Loucy (cell line): ENCODE data around the gene TRIM31.

Experiments used
- H2AFZ ChIP-seq: fragments of 200-600 bp; sonication (generic); 2 replicates; pipeline ENCODE4 v1.6.0; 2016; ENCODE audit warnings: antibody characterized with exemption, mild to moderate bottlenecking, low read length, moderate library complexity
- H3F3A ChIP-seq: fragments of 200-600 bp; 2 replicates; pipeline ENCODE4 v1.6.0; 2016; ENCODE audit warnings: antibody characterized with exemption, low read depth, mild to moderate bottlenecking
- H3K27me3 ChIP-seq: fragments of 200-600 bp; sonication (generic); 2 replicates; pipeline ENCODE4 v1.6.1; 2014; ENCODE audit warnings: low read length, mild to moderate bottlenecking; ENCODE audit not compliant: insufficient read depth, poor library complexity, severe bottlenecking
- H3K36me3 ChIP-seq: fragments of 200-600 bp; sonication (generic); 2 replicates; pipeline ENCODE4 v1.6.1; 2016; ENCODE audit warnings: low read length; ENCODE audit not compliant: insufficient read depth
- H3K4me1 ChIP-seq: fragments of 200-600 bp; sonication (generic); 2 replicates; pipeline ENCODE4 v1.5.1; 2014; ENCODE audit warnings: low read length, mild to moderate bottlenecking; ENCODE audit not compliant: insufficient read depth, poor library complexity, severe bottlenecking
- H3K4me2 ChIP-seq: fragments of 200-600 bp; sonication (generic); 2 replicates; pipeline ENCODE4 v1.6.0; 2014; ENCODE audit warnings: antibody characterized with exemption, low read length, low read depth, mild to moderate bottlenecking; ENCODE audit not compliant: poor library complexity, severe bottlenecking
- H3K4me3 ChIP-seq: fragments of 200-600 bp; sonication (generic); 2 replicates; pipeline ENCODE4 v1.5.1; 2014; ENCODE audit warnings: low read length, mild to moderate bottlenecking, mixed read lengths; ENCODE audit not compliant: poor library complexity, severe bottlenecking
- H3K79me2 ChIP-seq: fragments of 200-600 bp; sonication (generic); 2 replicates; pipeline ENCODE4 v1.6.1; 2014; ENCODE audit warnings: low read length; ENCODE audit not compliant: insufficient read depth
- H3K9ac ChIP-seq: fragments of 200-600 bp; sonication (generic); 2 replicates; pipeline ENCODE4 v1.6.0; 2014; ENCODE audit warnings: mild to moderate bottlenecking, low read depth, low read length, moderate library complexity; ENCODE audit not compliant: poor library complexity, severe bottlenecking
- H3K9me2 ChIP-seq: fragments of 200-600 bp; sonication (generic); replicated peaks from 2 replicates; pipeline ENCODE4 v1.6.1; 2016; ENCODE audit warnings: low read depth, low read length, mixed read lengths
- H3K9me3 ChIP-seq: fragments of 200-600 bp; sonication (generic); 2 replicates; pipeline ENCODE4 v1.6.1; 2014; ENCODE audit warnings: mild to moderate bottlenecking, antibody characterized with exemption, low read length, low read depth; ENCODE audit not compliant: insufficient read depth
- H4K20me1 ChIP-seq: fragments of 200-600 bp; sonication (generic); 2 replicates; pipeline ENCODE4 v1.6.0; 2014; ENCODE audit warnings: antibody characterized with exemption, low read length, mild to moderate bottlenecking; ENCODE audit not compliant: insufficient read depth, poor library complexity, severe bottlenecking
- CTCF ChIP-seq: fragments of 200-600 bp; sonication (generic); conservative IDR thresholded peaks from 2 replicates; pipeline ENCODE4 v1.5.1; 2014; ENCODE audit warnings: mild to moderate bottlenecking, antibody characterized with exemption, low read length
- EZH2phosphoT487 ChIP-seq: fragments of 200-600 bp; IDR thresholded peaks from 2 replicates; pipeline ENCODE4 v1.6.1; 2018; ENCODE audit warnings: antibody characterized with exemption, mild to moderate bottlenecking, moderate library complexity, borderline replicate concordance

Gene TRIM31

GRCh38 chr6:30129265-30130178, 16.6 kb upstream of the TRIM31 start:
- Histone ChIP-seq H2AFZ (no peak overlapping the region), H3K4me1 (peaks cover 8% of the 10 kb centered on the region), H3K79me2 (no peaks in the 10 kb centered on the region), H3K9ac (no peak overlapping the region), H3K9me3 (no peaks in the 10 kb centered on the region), H4K20me1 (no peaks in the 10 kb centered on the region), H3K4me2 (no peak overlapping the region), H3K4me3 (no peak overlapping the region), H3K36me3 (no peaks in the 10 kb centered on the region), H3F3A (no peaks in the 10 kb centered on the region), H3K9me2 (no peaks in the 10 kb centered on the region), H3K27me3 (no peaks in the 10 kb centered on the region)
- TF ChIP-seq CTCF: no peak

- no peaks in the 10 kb centered on the region for H3K27me3 ChIP-seq
- H3K4me2 ChIP-seq: no peak overlapping the region
Observed at GRCh38 chr6:30127238-30128093, 14.6 kb upstream of the TRIM31 start.

GRCh38 chr6:30122515-30122914, 9.6 kb upstream of the TRIM31 start:
- Histone ChIP-seq H3K4me1 (no peaks in the 10 kb centered on the region), H3K79me2 (no peaks in the 10 kb centered on the region), H3K27me3 (no peaks in the 10 kb centered on the region), H3K4me3 (no peak overlapping the region), H3K9me3 (no peaks in the 10 kb centered on the region), H3K9ac (no peak overlapping the region), H3K4me2 (no peak overlapping the region), H3K9me2 (no peaks in the 10 kb centered on the region), H4K20me1 (no peaks in the 10 kb centered on the region), H3F3A (no peaks in the 10 kb centered on the region), H3K36me3 (no peaks in the 10 kb centered on the region), H2AFZ (no peak overlapping the region)
- TF ChIP-seq EZH2phosphoT487 (no peak), CTCF (no peak)

More at GRCh38 chr6:30127238-30128093, 14.6 kb upstream of the TRIM31 start:
- Histone ChIP-seq H3K79me2 (no peaks in the 10 kb centered on the region), H3K9ac (no peak overlapping the region), H3K4me3 (no peak overlapping the region), H4K20me1 (no peaks in the 10 kb centered on the region), H3K9me2 (no peaks in the 10 kb centered on the region), H3K36me3 (no peaks in the 10 kb centered on the region), H3K9me3 (no peaks in the 10 kb centered on the region), H3K4me1 (peaks cover 8% of the 10 kb centered on the region), H3F3A (no peaks in the 10 kb centered on the region), H2AFZ (no peak overlapping the region)
- TF ChIP-seq EZH2phosphoT487 (no peak), CTCF (no peak)
